KMS-11 (cell line): ENCODE measurements around the gene ANKRD55.

Source experiments
- H2AFZ ChIP-seq: fragments of 200-600 bp; sonication (generic); 2 replicates; pipeline ENCODE4 v1.6.1; 2016; ENCODE audit warnings: antibody characterized with exemption, mixed run types, low read depth
- H3K27ac ChIP-seq: fragments of 200-600 bp; sonication (generic); 2 replicates; pipeline ENCODE4 v1.6.1; 2016; ENCODE audit warnings: mild to moderate bottlenecking, mixed run types
- H3K27me3 ChIP-seq: fragments of 200-600 bp; sonication (generic); 2 replicates; pipeline ENCODE4 v1.6.1; 2017; ENCODE audit warnings: mild to moderate bottlenecking, low read depth, mixed run types, moderate library complexity; ENCODE audit not compliant: insufficient read depth
- H3K36me3 ChIP-seq: fragments of 200-600 bp; sonication (generic); 2 replicates; pipeline ENCODE4 v1.6.1; 2017; ENCODE audit warnings: mild to moderate bottlenecking, mixed run types; ENCODE audit not compliant: insufficient read depth
- H3K4me1 ChIP-seq: fragments of 200-600 bp; sonication (generic); 2 replicates; pipeline ENCODE4 v1.6.1; 2016; ENCODE audit warnings: mild to moderate bottlenecking, low read depth, mixed run types; ENCODE audit not compliant: poor library complexity, severe bottlenecking
- H3K4me2 ChIP-seq: fragments of 200-600 bp; sonication (generic); 2 replicates; pipeline ENCODE4 v1.7.0; 2016; ENCODE audit warnings: mild to moderate bottlenecking, mixed run types
- H3K4me3 ChIP-seq: fragments of 200-600 bp; sonication (generic); IDR thresholded peaks from 2 replicates; pipeline ENCODE4 v1.6.1; 2017; ENCODE audit warnings: low read depth, low read length, mixed read lengths; ENCODE audit not compliant: insufficient read depth
- H3K79me2 ChIP-seq: fragments of 200-600 bp; sonication (generic); 2 replicates; pipeline ENCODE4 v1.6.1; 2016; ENCODE audit warnings: low read depth, mixed run types; ENCODE audit not compliant: insufficient read depth
- H3K9ac ChIP-seq: fragments of 200-600 bp; sonication (generic); 2 replicates; pipeline ENCODE4 v1.6.1; 2016; ENCODE audit warnings: mild to moderate bottlenecking, mixed run types
- H4K20me1 ChIP-seq: fragments of 200-600 bp; sonication (generic); 2 replicates; pipeline ENCODE4 v1.6.1; 2016; ENCODE audit warnings: mild to moderate bottlenecking, mixed run types; ENCODE audit not compliant: insufficient read depth
- CTCF ChIP-seq: fragments of 200-600 bp; sonication (generic); conservative IDR thresholded peaks from 2 replicates; pipeline ENCODE4 v1.6.1; 2017; ENCODE audit warnings: low read depth, mild to moderate bottlenecking, antibody characterized with exemption, low read length, moderate library complexity, mixed read lengths

ANKRD55 gene

GRCh38 chr5:56257010-56257409 lies 23.9 kb upstream of the ANKRD55 start:
- no peaks in the 10 kb centered on the region for H3K79me2 ChIP-seq
- TF ChIP-seq CTCF, result no peak
- no peak overlapping the region for H3K9ac ChIP-seq
- no peak overlapping the region for H3K4me3 ChIP-seq
- H4K20me1 ChIP-seq, result no peaks in the 10 kb centered on the region
- no peak overlapping the region for H2AFZ ChIP-seq
- H3K36me3 ChIP-seq, result no peaks in the 10 kb centered on the region
- H3K4me2 ChIP-seq, result no peak overlapping the region
- H3K27ac ChIP-seq, result no peak overlapping the region
- H3K4me1 ChIP-seq, result no peaks in the 10 kb centered on the region
- H3K27me3 ChIP-seq, result no peaks in the 10 kb centered on the region

- H2AFZ ChIP-seq, result no peak overlapping the region
- no peak for TF ChIP-seq CTCF
Observed at GRCh38 chr5:56255502-56255901, 22.4 kb upstream of the ANKRD55 start.

GRCh38 chr5:56253924-56254323 lies 20.8 kb upstream of the ANKRD55 start:
- Histone ChIP-seq H3K27ac (no peak overlapping the region), H3K9ac (no peak overlapping the region), H3K79me2 (no peaks in the 10 kb centered on the region), H3K4me3 (no peak overlapping the region), H3K36me3 (no peaks in the 10 kb centered on the region), H3K27me3 (no peaks in the 10 kb centered on the region), H2AFZ (no peak overlapping the region), H4K20me1 (no peaks in the 10 kb centered on the region), H3K4me2 (no peak overlapping the region), H3K4me1 (no peaks in the 10 kb centered on the region)
- no peak for TF ChIP-seq CTCF

More at GRCh38 chr5:56255502-56255901, 22.4 kb upstream of the ANKRD55 start:
- Histone ChIP-seq H3K36me3 (no peaks in the 10 kb centered on the region), H3K79me2 (no peaks in the 10 kb centered on the region), H3K4me2 (no peak overlapping the region), H3K9ac (no peak overlapping the region), H3K4me3 (no peak overlapping the region), H4K20me1 (no peaks in the 10 kb centered on the region), H3K4me1 (no peaks in the 10 kb centered on the region), H3K27ac (no peak overlapping the region), H3K27me3 (no peaks in the 10 kb centered on the region)

- H2AFZ ChIP-seq, result no peak overlapping the region
- no peak overlapping the region for H3K27ac ChIP-seq
- H3K36me3 ChIP-seq, result no peaks in the 10 kb centered on the region
- no peak for TF ChIP-seq CTCF
- no peak overlapping the region for H3K9ac ChIP-seq
- no peak overlapping the region for H3K4me2 ChIP-seq
- no peaks in the 10 kb centered on the region for H3K27me3 ChIP-seq
- H4K20me1 ChIP-seq, result no peaks in the 10 kb centered on the region
- H3K4me1 ChIP-seq, result no peaks in the 10 kb centered on the region
- no peaks in the 10 kb centered on the region for H3K79me2 ChIP-seq
- H3K4me3 ChIP-seq, result no peak overlapping the region
Observed at GRCh38 chr5:56253126-56253525, 20.0 kb upstream of the ANKRD55 start.
